ENCODE results near the gene RNF135.
"Not testable (repeated sequence)": the region's sequence is repeated elsewhere in the genome, so short reads cannot be mapped to it uniquely, and the experiment has no call there.

The RNF135 gene

DNA sequence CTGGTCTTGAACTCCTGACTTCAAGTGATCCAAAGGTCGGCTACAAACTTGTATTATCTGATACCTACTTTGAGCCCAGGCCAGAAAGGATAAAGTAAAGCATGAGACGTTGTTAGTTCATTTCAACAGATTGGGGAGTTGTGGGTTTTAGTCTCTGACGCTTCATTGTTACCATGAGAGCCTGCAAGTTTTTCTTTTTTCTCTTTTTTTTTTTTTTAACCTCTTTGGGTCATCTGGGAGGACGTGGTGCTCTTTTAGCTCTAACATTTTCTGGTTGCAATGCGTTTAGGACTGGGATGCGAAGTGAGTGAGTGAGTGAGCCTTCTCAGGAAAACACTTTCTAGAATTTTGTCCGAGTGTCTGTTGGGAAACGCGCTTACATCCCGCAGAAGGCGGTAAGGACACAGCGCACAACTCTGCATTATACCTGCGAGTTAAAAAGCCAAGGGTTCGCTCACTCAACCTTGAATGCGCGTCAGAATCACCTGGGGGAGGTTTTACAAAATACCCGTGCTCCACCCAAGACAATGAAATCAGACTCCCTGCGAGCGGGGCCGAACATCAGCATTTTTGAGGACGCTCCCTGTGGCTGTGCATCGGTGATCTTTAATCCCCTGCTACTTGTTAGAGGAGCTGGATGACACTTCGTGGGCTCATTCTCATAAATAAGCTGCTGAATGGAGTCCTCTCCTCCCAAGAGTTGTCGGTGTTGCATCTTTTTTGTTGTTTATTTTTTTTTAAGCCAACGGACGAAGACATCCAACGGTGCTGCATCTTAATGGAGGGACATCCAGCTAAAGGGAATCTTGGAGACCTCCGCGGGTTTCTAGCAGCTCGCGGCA lies 629 bp upstream of the RNF135 start:
- Mint-ChIP-seq H3K4me3 (peak overlapping the region; percentile 99), H3K36me3 (peaks cover 21% of the 10 kb centered on the region), H3K9me3 (peaks cover 3% of the 10 kb centered on the region), H3K27ac (peak overlapping the region; percentile 100), H3K4me1 (peaks cover 45% of the 10 kb centered on the region), H3K27me3 (no peaks in the 10 kb centered on the region)
- peak; percentile 35 for ATAC-seq

DNA sequence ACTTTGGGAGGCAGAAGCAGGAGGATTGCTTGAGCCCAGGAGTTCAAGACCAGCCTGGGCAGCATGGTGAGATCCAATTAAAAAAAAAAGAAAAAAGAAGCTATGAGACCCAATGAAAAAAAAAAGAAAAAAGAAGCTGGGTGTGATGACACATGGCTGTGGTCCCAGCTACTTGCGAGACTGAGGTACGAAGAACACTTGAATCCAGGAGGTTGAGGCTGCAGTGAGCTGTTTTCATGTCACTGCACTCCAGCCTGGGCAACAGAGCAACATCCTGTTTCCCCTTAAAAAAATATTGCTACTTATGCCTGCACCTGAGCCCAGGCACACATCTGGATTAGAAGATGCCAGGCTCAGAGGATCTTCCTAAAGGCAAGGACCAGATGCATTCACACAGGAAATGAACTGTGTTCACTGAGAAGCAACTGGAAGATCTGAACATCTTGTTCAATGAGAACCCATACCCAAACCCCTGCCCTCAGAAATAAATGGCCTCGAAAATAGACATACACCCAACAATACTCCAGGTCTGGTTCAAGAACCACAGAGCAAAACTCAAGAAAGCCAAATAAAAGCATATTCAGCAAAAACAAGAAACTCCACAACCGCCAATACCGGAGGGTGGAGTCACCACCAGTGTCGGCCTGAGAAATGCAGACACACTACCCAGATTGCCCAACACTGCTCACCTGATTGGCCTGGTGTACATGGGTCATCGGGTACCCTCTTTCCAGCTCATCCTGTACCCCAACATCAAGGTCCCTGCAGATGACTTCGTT lies 4.4 kb downstream of the RNF135 start:
- Mint-ChIP-seq H3K4me1 (peaks cover 38% of the 10 kb centered on the region), H3K27me3 (no peaks in the 10 kb centered on the region), H3K4me3 (no peak overlapping the region), H3K36me3 (peaks cover 40% of the 10 kb centered on the region), H3K9me3 (peaks cover 3% of the 10 kb centered on the region), H3K27ac (no peak overlapping the region)
- no peak for ATAC-seq

DNA sequence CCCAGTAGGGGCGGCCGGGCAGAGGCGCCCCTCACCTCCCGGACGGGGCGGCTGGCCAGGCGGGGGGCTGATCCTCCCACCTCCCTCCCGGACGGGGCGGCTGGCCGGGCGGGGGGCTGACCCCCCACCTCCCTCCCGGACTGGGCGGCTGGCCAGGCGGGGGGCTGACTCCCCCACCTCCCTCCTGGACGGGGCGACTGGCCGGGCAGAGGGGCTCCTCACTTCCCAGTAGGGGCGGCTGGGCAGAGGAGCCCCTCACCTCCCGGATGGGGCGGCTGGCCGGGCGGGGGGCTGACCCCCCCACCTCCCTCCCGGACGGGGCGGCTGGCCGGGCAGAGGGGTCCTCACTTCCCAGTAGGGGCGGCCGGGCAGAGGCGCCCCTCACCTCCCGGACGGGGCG lies 9.1 kb downstream of the RNF135 start:
- H3K4me1 Mint-ChIP-seq, result peaks cover 42% of the 10 kb centered on the region
- H3K9me3 Mint-ChIP-seq, ATAC-seq, H3K27ac Mint-ChIP-seq, H3K4me3 Mint-ChIP-seq, H3K27me3 Mint-ChIP-seq: not testable (repeated sequence)
- peaks cover 37% of the 10 kb centered on the region for H3K36me3 Mint-ChIP-seq

DNA sequence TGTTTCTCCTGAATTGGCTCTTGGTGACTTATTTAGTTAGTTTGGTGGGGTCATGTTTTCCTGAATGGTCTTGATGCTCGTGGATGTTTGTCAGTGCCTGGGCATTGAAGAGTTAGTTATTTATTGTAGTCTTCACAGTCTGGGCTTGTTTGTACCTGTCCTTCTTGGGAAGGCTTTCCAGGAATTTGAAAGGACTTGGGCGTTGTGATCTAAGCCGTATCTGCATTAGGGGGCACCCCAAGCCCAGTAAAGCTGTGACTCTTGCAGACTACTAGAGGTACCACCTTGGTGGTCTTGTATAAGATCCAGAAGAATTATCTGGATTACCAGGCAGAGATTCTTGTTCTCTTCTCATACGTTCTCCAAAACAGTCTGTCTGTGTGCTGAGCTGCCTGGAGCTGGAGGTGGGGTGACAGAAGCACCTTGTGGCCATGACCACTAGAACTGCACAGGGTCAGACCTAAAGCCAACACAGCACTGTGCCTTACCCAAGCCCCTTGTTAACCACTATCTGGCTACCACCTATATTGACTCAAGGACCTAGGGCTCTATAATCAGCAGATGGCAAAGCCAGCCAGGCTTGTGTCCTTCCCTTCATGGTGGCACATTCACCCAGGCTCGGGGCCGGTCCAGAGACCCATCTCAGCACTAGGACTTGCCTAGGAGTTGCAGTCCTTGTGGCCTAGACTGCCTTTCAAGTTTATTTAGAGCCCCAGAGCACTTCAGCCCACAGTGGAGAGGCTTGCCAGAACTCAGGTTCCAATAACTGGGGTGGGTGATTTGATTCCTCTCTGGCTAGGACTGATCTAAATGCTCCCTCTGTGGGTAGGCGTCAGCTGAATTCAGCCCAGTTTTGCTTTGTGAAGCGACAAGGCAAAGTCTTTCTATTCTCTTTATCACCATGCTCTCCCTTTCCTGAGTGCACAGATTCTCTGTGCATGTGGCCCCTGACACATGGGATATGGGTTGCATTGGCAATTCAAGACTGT lies 11.0 kb downstream of the RNF135 start:
- Mint-ChIP-seq H3K9me3 (no peaks in the 10 kb centered on the region), H3K36me3 (peaks cover 34% of the 10 kb centered on the region), H3K4me1 (peaks cover 37% of the 10 kb centered on the region), H3K27me3 (no peaks in the 10 kb centered on the region), H3K27ac (no peak overlapping the region), H3K4me3 (no peak overlapping the region)
- ATAC-seq, result no peak

DNA sequence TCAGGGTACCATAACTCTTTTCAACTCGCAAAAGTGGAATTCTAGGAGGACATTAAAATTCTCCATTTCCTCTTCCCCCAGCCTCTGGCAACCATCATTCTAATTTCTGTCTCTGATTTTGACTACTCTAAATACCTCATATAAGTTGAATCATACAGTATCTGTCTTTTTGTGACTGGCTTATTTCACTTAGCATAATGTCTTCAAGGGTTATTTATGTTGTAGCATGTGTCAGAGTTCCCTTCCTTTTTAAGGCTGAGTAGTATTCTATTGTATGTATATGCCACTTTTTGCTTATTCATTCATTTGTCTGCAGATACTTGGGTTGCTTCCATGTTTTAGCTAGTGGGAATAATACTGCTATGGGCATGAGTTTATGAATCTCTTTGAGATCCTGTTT lies 12.0 kb downstream of the RNF135 start:
- H3K4me1 Mint-ChIP-seq, result peaks cover 31% of the 10 kb centered on the region
- H3K27me3 Mint-ChIP-seq, result no peaks in the 10 kb centered on the region
- no peak overlapping the region for H3K4me3 Mint-ChIP-seq
- peaks cover 37% of the 10 kb centered on the region for H3K36me3 Mint-ChIP-seq
- no peak for ATAC-seq
- H3K27ac Mint-ChIP-seq, result no peak overlapping the region
- H3K9me3 Mint-ChIP-seq, result no peaks in the 10 kb centered on the region

DNA sequence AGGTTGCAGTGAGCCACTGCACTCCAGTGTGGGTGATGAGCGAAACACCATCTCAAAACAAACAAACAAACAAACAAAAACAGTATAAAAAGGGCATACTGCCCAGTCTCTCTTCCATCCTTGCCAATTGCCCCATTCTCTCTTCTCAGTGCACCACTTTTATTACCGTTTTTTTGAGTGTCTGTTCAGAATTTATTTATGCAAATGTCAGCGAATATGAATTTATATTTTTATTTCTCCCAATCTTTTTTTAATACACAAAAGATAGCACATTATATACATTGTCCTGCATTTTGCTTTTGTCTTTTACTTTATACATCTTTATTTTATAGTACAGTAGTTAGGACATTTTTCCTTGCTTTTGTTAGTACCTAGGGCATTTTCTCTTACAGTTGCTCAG lies 19.6 kb downstream of the RNF135 start:
- Mint-ChIP-seq H3K27ac (no peak overlapping the region), H3K36me3 (peaks cover 38% of the 10 kb centered on the region), H3K27me3 (no peaks in the 10 kb centered on the region), H3K4me3 (no peak overlapping the region), H3K4me1 (no peaks in the 10 kb centered on the region), H3K9me3 (no peaks in the 10 kb centered on the region)
- ATAC-seq, result no peak

DNA sequence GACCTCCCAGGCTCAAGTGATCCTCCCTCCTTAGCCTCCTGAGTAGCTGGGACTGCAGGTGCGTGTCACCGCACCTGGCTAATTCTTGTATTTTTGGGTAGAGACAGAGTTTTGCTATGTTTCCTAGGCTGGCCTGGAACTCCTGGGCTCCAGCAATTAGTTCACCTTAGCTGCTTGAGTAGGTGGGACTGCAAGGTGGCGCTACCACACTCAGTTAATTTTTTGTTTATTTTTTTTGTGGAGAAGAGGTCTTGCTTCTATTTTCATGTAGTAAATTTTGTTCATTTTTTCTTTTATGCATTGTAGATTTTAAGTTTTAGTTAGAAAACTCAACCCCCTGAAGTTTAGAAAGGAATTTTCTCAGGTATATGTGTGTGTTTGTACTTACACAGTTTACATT lies 21.7 kb downstream of the RNF135 start:
- Mint-ChIP-seq H3K27ac (no peak overlapping the region), H3K27me3 (no peaks in the 10 kb centered on the region), H3K4me1 (no peaks in the 10 kb centered on the region), H3K4me3 (no peak overlapping the region), H3K36me3 (peaks cover 38% of the 10 kb centered on the region), H3K9me3 (no peaks in the 10 kb centered on the region)
- no peak for ATAC-seq

DNA sequence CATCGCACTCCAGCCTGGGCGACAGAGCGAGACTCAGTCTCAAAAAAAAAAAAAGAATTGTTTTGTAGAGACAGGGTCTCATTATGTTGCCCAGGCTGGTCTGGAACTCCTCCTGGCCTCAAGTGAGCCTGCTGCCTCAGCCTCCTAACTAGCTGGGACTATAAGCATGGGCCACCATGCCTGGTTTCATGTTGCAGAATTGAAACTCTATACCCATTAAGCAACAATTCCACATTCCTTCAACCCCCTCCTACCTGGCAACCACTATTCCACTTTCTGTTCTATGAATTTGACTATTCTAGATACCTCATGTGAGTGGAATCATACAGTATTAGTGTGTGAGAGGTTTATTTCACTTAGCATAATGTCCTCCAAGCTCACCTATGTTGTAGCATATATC lies 24.5 kb downstream of the RNF135 start:
- H3K9me3 Mint-ChIP-seq, result no peaks in the 10 kb centered on the region
- H3K27me3 Mint-ChIP-seq, result no peaks in the 10 kb centered on the region
- no peak for ATAC-seq
- no peak overlapping the region for H3K4me3 Mint-ChIP-seq
- H3K27ac Mint-ChIP-seq, result no peak overlapping the region
- no peaks in the 10 kb centered on the region for H3K4me1 Mint-ChIP-seq
- H3K36me3 Mint-ChIP-seq, result peaks cover 49% of the 10 kb centered on the region

DNA sequence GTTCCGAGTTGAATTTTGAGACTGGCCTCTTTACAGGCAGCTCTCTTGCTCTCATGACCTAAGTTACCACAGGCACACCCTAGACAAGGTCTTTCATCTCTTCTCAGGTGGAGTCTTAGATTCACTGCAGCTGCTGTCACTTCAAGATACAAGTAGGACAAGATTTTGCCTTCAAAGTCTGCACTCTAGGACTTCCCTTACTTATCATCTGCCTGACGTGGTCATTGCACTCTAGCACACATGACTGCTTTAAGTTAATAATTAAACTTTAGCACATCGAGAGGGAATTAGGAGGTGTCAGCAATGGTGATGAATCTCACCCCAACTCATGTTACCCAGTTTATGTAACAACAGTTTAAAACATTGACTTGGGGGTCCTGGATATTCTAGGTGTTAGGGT lies 25.6 kb downstream of the RNF135 start:
- Mint-ChIP-seq H3K4me1 (no peaks in the 10 kb centered on the region), H3K9me3 (no peaks in the 10 kb centered on the region), H3K36me3 (peaks cover 49% of the 10 kb centered on the region), H3K4me3 (no peak overlapping the region), H3K27me3 (no peaks in the 10 kb centered on the region), H3K27ac (no peak overlapping the region)
- no peak for ATAC-seq

DNA sequence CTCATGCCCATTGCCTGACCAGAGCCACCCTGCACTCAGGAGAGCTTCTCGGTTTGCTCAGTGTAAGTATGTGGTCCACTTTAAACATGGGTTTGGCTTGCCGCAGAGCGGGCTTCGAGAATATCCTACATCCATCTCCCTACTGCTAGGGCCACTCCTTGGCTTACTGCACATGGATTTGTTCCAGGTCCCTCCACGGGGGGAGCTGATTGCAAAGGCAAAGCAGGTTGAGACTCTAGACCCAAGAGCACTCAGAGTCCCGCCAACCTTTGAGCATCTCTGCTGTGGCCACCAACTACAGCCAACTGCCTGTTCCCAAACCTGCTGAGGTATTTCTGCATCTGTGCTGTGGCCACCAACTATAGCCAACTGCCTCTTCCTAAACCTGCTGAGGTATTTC lies 26.4 kb downstream of the RNF135 start:
- peaks cover 55% of the 10 kb centered on the region for H3K36me3 Mint-ChIP-seq
- H3K9me3 Mint-ChIP-seq, result no peaks in the 10 kb centered on the region
- no peak overlapping the region for H3K4me3 Mint-ChIP-seq
- ATAC-seq, result no peak
- no peaks in the 10 kb centered on the region for H3K27me3 Mint-ChIP-seq
- H3K27ac Mint-ChIP-seq, result no peak overlapping the region
- H3K4me1 Mint-ChIP-seq, result no peaks in the 10 kb centered on the region

DNA sequence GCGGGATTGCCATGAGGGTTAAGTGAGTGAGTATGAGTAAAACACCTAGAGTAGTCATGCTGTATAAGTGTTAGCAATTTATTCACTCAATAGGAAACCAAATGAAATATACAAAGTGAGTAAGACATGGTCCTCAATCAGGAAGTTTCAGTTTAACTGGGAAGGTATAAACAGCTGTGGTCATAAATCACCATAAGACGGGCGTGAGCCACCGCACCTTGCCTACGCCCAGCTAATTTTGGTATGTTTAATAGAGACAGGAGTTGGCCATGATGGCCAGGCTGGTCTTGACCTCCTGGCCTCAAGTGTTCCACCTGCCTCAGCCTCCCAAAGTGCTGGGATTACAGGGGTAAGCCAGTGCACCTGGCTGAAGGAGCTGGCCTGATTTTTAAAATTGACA lies 27.0 kb downstream of the RNF135 start:
- Mint-ChIP-seq H3K27me3 (no peaks in the 10 kb centered on the region), H3K36me3 (peaks cover 56% of the 10 kb centered on the region), H3K27ac (no peak overlapping the region), H3K4me3 (no peak overlapping the region), H3K4me1 (no peaks in the 10 kb centered on the region), H3K9me3 (no peaks in the 10 kb centered on the region)
- no peak for ATAC-seq

DNA sequence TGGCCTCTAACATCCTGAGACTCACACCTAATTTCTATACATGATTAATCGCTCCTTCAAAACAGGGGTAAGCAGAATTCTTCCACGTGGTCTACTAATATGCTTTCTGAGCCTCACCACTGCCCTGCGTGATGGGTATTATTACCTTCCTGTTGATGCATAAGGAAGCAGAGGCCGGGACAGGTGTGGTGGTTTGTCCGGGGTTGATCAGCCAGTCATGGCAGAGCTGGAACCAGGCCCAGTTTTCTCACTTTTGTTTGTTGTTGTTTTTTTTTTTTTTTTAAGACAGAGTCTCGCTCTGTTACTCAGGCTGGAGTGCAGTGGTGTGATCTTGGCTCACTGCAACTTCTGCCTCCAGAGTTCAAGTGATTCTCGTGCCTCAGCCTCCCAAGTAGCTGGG lies 31.2 kb downstream of the RNF135 start:
- Mint-ChIP-seq H3K4me1 (peaks cover 12% of the 10 kb centered on the region), H3K36me3 (peaks cover 65% of the 10 kb centered on the region), H3K27me3 (no peaks in the 10 kb centered on the region), H3K4me3 (no peak overlapping the region), H3K9me3 (peaks cover 5% of the 10 kb centered on the region), H3K27ac (no peak overlapping the region)
- ATAC-seq, result no peak

DNA sequence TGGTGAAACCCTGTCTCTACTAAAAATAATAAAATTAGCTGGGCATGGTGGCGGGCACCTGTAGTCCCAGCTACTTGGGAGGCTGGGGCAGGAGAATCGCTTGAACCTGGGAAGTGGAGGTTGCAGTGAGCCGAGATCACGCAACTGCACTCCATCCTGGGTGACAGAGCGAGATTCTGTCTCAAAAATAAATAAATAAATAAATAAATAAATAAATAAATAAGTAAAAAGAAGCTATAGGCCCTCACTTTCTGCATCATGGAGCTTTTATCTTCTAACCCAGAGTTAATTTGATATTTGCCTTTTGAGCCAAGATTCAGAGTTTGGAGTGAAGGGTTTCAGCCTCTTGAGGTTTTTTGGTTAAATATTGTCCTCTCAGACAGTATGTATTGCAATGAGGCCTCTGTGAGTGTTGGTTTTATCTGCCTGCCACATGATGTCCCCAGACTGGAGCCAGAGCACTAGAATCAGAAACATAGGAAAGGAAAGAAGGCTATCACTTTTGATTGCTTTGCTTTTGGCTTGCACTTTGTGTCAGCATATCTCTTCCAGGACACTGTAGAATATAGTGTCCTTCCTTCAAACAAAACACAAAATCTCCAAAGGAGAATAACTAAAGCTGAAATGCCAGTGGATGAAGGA lies 32.5 kb downstream of the RNF135 start:
- no peak overlapping the region for H3K4me3 Mint-ChIP-seq
- no peak overlapping the region for H3K27ac Mint-ChIP-seq
- no peak for ATAC-seq
- peaks cover 55% of the 10 kb centered on the region for H3K36me3 Mint-ChIP-seq
- no peaks in the 10 kb centered on the region for H3K27me3 Mint-ChIP-seq
- H3K4me1 Mint-ChIP-seq, result peaks cover 18% of the 10 kb centered on the region
- H3K9me3 Mint-ChIP-seq, result peaks cover 5% of the 10 kb centered on the region

DNA sequence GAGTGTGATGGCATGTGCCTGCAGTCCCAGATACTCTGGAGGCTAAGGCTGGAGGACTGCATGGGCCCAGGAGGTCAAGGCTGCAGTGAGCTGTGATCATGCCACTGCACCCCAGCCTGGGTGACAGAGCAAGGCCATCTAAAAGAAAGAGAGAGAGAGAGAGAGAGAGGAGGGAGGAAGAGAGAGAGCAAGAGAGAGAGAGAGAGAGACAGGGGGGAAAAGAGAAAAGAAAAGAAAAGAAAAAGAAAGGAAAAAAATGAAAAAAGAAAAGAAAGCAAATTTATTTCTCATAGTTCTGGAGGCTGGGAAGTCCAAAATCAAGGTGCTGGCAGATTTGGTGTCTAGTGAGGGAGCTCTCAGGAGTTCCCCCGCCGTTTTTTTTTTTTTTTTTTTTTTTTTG lies 33.3 kb downstream of the RNF135 start:
- Mint-ChIP-seq H3K36me3 (peaks cover 48% of the 10 kb centered on the region), H3K4me1 (peaks cover 26% of the 10 kb centered on the region), H3K27ac (no peak overlapping the region), H3K4me3 (no peak overlapping the region), H3K27me3 (no peaks in the 10 kb centered on the region), H3K9me3 (peaks cover 5% of the 10 kb centered on the region)
- no peak for ATAC-seq

Measured in stimulated activated memory B cell treated with anti-CD40 and anti-IgM and Interleukin-4, amounts not matched to agents 10 μg/mL and 1 μg/mL and 100 μg/mL, for 72 hours (primary cell).